Ectodermal cell (in vitro differentiated cells): Measurements from ENCODE around the gene BTBD10.

ENCODE experiments used
- H3K27ac ChIP-seq: 2 replicates; pipeline ENCODE4 v1.7.0; 2013; ENCODE audit warnings: mild to moderate bottlenecking, low read depth, low read length; ENCODE audit not compliant: insufficient read depth, poor library complexity, severe bottlenecking
- H3K27me3 ChIP-seq: 2 replicates; pipeline ENCODE4 v1.7.0; 2013; ENCODE audit warnings: mild to moderate bottlenecking, low read length; ENCODE audit not compliant: insufficient read depth, control insufficient read depth, poor library complexity, severe bottlenecking
- H3K36me3 ChIP-seq: one replicate; pipeline ENCODE4 v1.7.0; 2013; ENCODE audit warnings: low read length; ENCODE audit not compliant: control insufficient read depth, insufficient read depth
- H3K4me1 ChIP-seq: one replicate; pipeline ENCODE4 v1.7.0; 2013; ENCODE audit warnings: low read length; ENCODE audit not compliant: control insufficient read depth, insufficient read depth
- H3K4me3 ChIP-seq: 2 replicates; pipeline ENCODE4 v1.7.0; 2013; ENCODE audit warnings: low read depth, low read length, control low read depth; ENCODE audit not compliant: insufficient read depth
- H3K9me3 ChIP-seq: 2 replicates; pipeline ENCODE4 v1.7.0; 2013; ENCODE audit warnings: mild to moderate bottlenecking, low read length, moderate library complexity; ENCODE audit not compliant: control insufficient read depth
- WGBS, 2 experiments: methylation state at CpG; one replicate each; pipeline ENCODE4 v1.1.7; 2013; ENCODE audit warnings: missing lambda C conversion rate in 2 of 2; 5-methylcytosine and 5-hydroxymethylcytosine counted together

The BTBD10 gene

GRCh38 chr11:13376838-13377237 lies 86.2 kb downstream of the BTBD10 start:
- 90 to 93% methylated on average over 8 of the region's 8 CpGs for WGBS, 2 experiments
- no peaks in the 10 kb centered on the region for H3K4me1 ChIP-seq
- no peaks in the 10 kb centered on the region for H3K27me3 ChIP-seq
- H3K36me3 ChIP-seq = no peaks in the 10 kb centered on the region
- no peaks in the 10 kb centered on the region for H3K9me3 ChIP-seq
- no peak overlapping the region for H3K27ac ChIP-seq
- H3K4me3 ChIP-seq = no peak overlapping the region

DNA sequence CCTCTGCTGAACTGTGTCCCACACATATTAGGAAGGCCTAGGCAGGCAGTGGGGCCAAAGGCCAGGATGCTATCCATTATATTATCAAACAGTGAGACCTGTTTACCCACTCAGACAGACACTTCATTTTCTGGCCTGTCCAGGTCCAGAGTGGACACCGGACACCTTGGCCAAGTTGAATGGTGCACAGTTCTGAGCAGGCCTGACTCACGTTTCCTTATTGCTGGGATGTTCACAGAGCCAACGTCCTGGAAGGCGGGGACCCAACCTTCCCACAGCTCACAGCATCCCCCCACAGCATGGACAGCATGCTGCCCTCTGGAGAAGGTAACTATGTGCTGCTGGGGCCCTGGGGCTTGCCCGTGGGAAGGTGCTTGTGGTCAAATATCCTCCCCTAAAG lies 86.6 kb downstream of the BTBD10 start:
- Histone ChIP-seq H3K36me3 (no peaks in the 10 kb centered on the region), H3K27ac (no peak overlapping the region), H3K4me1 (no peaks in the 10 kb centered on the region), H3K9me3 (no peaks in the 10 kb centered on the region), H3K4me3 (no peak overlapping the region), H3K27me3 (no peaks in the 10 kb centered on the region)
- WGBS, 2 experiments = 83 to 92% methylated on average over 5 of the region's 5 CpGs

DNA sequence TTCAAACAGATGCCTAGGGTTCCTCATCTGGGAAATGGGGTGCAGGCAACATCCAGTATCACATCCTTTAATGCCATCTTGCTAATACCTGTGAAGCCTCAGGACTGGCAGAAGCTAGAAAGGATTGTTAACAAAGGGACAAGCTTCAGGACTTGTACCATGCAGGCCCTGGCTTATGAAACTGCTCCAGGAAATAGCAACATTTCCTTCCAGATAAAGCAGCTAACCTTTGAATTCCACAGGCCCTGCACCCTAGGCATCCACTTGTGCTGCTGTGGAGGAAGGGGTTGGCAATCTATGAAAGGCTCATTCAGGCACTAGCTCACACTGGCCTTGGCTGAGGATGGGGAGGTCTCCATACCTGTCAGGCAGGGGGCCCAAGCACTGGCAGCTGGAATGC lies 87.2 kb downstream of the BTBD10 start:
- Histone ChIP-seq H3K4me1 (no peaks in the 10 kb centered on the region), H3K36me3 (no peaks in the 10 kb centered on the region), H3K27me3 (no peaks in the 10 kb centered on the region), H3K27ac (no peak overlapping the region), H3K9me3 (no peaks in the 10 kb centered on the region), H3K4me3 (no peak overlapping the region)

GRCh38 chr11:13373216-13373615 lies 89.8 kb downstream of the BTBD10 start:
- Histone ChIP-seq H3K4me3 (no peak overlapping the region), H3K27me3 (no peaks in the 10 kb centered on the region), H3K27ac (no peak overlapping the region), H3K4me1 (peaks cover 8% of the 10 kb centered on the region), H3K36me3 (no peaks in the 10 kb centered on the region), H3K9me3 (no peaks in the 10 kb centered on the region)
- WGBS, 2 experiments = 93 to 97% methylated on average over 2 of the region's 2 CpGs

DNA sequence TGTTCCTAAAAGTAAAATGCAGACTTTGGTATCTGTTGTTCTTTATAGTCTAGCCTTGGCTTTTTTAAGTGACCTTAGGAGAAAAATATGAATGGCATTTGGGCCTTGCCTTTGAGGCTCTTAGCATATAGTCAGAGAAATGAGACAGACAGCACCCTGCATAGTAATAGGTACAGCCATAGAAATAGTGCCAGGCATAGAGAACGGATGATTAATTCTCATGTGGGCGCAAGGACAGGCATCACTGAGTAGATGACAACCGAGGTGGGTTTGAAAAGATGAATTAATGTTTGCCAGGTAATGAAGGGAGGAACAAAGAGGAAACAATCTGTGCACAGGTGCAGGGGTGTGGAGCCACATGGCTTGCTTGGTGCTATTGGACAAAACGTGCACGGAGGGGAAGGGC lies 95.0 kb downstream of the BTBD10 start:
- Histone ChIP-seq H3K4me3 (no peak overlapping the region), H3K36me3 (no peaks in the 10 kb centered on the region), H3K27ac (no peak overlapping the region), H3K27me3 (no peaks in the 10 kb centered on the region), H3K4me1 (peaks cover 8% of the 10 kb centered on the region), H3K9me3 (no peaks in the 10 kb centered on the region)
- WGBS, 2 experiments = 92 to 94% methylated on average over 5 of the region's 5 CpGs

GRCh38 chr11:13367115-13367514 lies 95.9 kb downstream of the BTBD10 start:
- 92 to 97% methylated on average over 4 of the region's 4 CpGs for WGBS, 2 experiments
- H3K36me3 ChIP-seq = no peaks in the 10 kb centered on the region

DNA sequence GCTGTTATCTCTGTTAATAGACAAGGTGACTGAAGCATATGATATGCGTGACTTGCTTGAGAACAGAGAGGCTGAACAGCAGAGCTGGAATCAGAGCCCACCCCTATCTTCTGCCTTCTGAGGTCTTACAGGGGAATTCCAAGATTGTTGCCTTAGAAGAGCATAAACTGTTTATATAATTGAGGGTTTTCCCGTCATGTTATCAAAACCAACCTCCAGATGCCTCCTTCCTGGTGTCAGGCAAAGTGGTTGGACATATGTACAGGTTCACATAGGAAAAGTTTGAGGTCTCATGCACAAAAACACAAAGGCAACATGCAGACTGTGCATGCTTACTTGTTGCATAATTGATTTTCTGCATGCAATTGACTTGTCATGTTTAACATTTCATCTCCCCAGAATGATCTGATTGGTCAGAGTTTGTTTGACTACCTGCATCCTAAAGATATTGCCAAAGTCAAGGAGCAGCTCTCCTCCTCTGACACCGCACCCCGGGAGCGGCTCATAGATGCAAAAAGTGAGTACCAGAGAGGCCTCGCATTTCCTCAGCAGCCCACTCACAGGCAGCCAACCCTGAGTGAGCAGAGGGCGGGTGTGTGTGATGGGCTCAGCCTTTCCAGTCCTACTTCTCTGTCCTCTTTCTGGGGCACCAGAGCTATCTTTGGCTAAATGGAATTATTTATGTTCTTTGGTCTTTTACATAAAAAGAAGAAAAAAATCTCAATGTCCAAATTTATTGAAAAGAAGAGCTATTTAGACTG lies 96.6 kb downstream of the BTBD10 start:
- Histone ChIP-seq H3K4me3 (no peak overlapping the region), H3K27ac (no peak overlapping the region), H3K27me3 (no peaks in the 10 kb centered on the region), H3K36me3 (no peaks in the 10 kb centered on the region), H3K9me3 (no peaks in the 10 kb centered on the region), H3K4me1 (peaks cover 8% of the 10 kb centered on the region)
- 94 to 95% methylated on average over 7 of the region's 7 CpGs for WGBS, 2 experiments

More at GRCh38 chr11:13367115-13367514, 95.9 kb downstream of the BTBD10 start:
- H3K4me3 ChIP-seq = no peak overlapping the region
- no peaks in the 10 kb centered on the region for H3K27me3 ChIP-seq
- no peaks in the 10 kb centered on the region for H3K9me3 ChIP-seq
- no peak overlapping the region for H3K27ac ChIP-seq
- peaks cover 8% of the 10 kb centered on the region for H3K4me1 ChIP-seq

DNA sequence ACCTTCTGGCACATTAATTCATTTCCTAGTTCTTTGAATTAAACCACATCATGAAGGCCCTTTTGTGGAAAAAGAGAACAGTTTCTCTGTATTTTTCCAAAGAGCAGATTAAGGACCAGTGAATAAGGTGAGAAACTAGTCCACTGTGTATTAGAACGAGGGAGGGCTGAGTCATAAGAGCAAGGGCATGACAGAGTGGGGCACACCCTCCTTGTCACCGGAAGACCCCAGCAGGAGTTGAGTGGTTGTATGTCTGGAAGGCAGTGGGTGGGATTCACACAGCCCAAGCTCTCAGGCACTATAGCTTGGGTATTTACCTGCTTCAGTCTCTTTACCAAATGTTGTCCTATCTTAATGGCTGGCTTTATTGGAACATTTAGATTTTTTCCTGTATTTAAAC lies 98.6 kb downstream of the BTBD10 start:
- no peaks in the 10 kb centered on the region for H3K36me3 ChIP-seq
- no peaks in the 10 kb centered on the region for H3K27me3 ChIP-seq
- H3K4me1 ChIP-seq = peaks cover 8% of the 10 kb centered on the region
- H3K27ac ChIP-seq = no peak overlapping the region
- H3K4me3 ChIP-seq = no peak overlapping the region
- 58 to 66% methylated on average over 2 of the region's 2 CpGs for WGBS, 2 experiments
- no peaks in the 10 kb centered on the region for H3K9me3 ChIP-seq

DNA sequence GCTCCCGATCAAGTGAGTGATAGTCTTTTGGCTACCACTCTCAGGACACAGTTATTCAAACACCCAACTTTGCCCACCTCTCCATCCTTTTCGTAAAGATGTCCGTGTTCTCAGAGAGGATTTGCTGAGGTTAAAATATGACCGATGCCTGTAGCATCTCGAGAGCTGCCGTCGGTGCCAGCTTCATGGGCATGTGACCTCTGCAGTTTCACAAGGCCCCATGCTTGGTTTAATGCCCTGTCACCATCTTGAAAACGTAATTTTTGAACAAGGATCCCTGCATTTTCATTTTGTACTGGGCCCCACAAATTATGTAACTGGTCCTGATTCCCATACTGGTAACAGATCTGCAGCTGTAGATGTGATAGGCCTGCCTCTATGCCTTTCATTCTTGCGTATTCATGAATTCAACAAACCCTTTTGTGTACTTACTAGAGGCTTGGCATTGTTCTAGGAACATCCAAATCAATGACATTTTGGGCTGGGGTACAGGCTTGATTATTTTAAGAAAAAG lies 100.4 kb downstream of the BTBD10 start:
- Histone ChIP-seq H3K4me3 (no peak overlapping the region), H3K4me1 (peaks cover 19% of the 10 kb centered on the region), H3K27ac (no peak overlapping the region), H3K9me3 (no peaks in the 10 kb centered on the region), H3K27me3 (no peaks in the 10 kb centered on the region), H3K36me3 (no peaks in the 10 kb centered on the region)
- WGBS, 2 experiments = 94 to 95% methylated on average over 9 of the region's 9 CpGs

GRCh38 chr11:13358596-13359270 lies 104.3 kb downstream of the BTBD10 start:
- Histone ChIP-seq H3K36me3 (no peaks in the 10 kb centered on the region), H3K27me3 (no peaks in the 10 kb centered on the region), H3K27ac (peak overlapping the region; percentile 11), H3K9me3 (no peaks in the 10 kb centered on the region), H3K4me1 (peaks cover 24% of the 10 kb centered on the region), H3K4me3 (no peak overlapping the region)
- 95 to 96% methylated on average over 6 of the region's 6 CpGs for WGBS, 2 experiments
